DND-41 (cell line): Measurements from ENCODE around the gene N4BP2L1.
"Not testable (repeated sequence)": the region's sequence is repeated elsewhere in the genome, so short reads cannot be mapped to it uniquely, and the experiment has no call there.

Source experiments
- ATAC-seq: fragments of 200-7000 bp; cut with Tn5 transposase; 3 replicates; pipeline ENCODE4 v1.9.1; 2021; ENCODE audit warnings: low read depth; ENCODE audit not compliant: insufficient read depth
- DNase-seq: peaks from one replicate; pipeline ENCODE4 v3.0.0-alpha.2; 2020
- H2AFZ ChIP-seq: 2 replicates; pipeline ENCODE4 v1.6.0; 2012; ENCODE audit warnings: low read depth, low read length
- H3K27ac ChIP-seq: 2 replicates; pipeline ENCODE4 v1.5.1; 2012; ENCODE audit warnings: low read length, inconsistent platforms
- H3K27me3 ChIP-seq: fragments of 200-600 bp; sonication (generic); 2 replicates; pipeline ENCODE4 v1.6.0; 2012; ENCODE audit warnings: low read length, mild to moderate bottlenecking, inconsistent platforms; ENCODE audit not compliant: insufficient read depth, poor library complexity
- H3K36me3 ChIP-seq: 2 replicates; pipeline ENCODE4 v1.5.1; 2012; ENCODE audit warnings: low read length, inconsistent platforms; ENCODE audit not compliant: insufficient read depth
- H3K4me1 ChIP-seq: 2 replicates; pipeline ENCODE4 v1.5.1; 2012; ENCODE audit warnings: mild to moderate bottlenecking, low read length; ENCODE audit not compliant: insufficient read depth
- H3K4me2 ChIP-seq: 2 replicates; pipeline ENCODE4 v1.6.0; 2012; ENCODE audit warnings: mild to moderate bottlenecking, moderate library complexity, low read length, inconsistent platforms; ENCODE audit not compliant: insufficient read depth
- H3K4me3 ChIP-seq, 2 experiments: fragments of 200-600 bp in 1 of 2; shearing (Covaris generic) in 1 of 2; 2 replicates each; pipeline ENCODE4 v1.5.1; 2012 to 2016; ENCODE audit warnings: inconsistent platforms in 2 of 2, low read length in 2 of 2, mild to moderate bottlenecking in 2 of 2, low read depth in 1 of 2, moderate library complexity in 1 of 2
- H3K79me2 ChIP-seq: 2 replicates; pipeline ENCODE4 v1.6.0; 2012; ENCODE audit warnings: low read length, inconsistent platforms; ENCODE audit not compliant: insufficient read depth
- H3K9ac ChIP-seq: 2 replicates; pipeline ENCODE4 v1.6.0; 2012; ENCODE audit warnings: low read depth, mild to moderate bottlenecking, inconsistent platforms, low read length, moderate library complexity
- H3K9me3 ChIP-seq: 2 replicates; pipeline ENCODE4 v1.5.1; 2012; ENCODE audit warnings: low read length, moderate library complexity, mild to moderate bottlenecking, inconsistent platforms; ENCODE audit not compliant: insufficient read depth, severe bottlenecking
- H4K20me1 ChIP-seq: 2 replicates; pipeline ENCODE4 v1.6.0; 2012; ENCODE audit warnings: low read length; ENCODE audit not compliant: insufficient read depth
- EZH2 ChIP-seq: IDR thresholded peaks from 3 replicates; pipeline ENCODE4 v1.6.1; 2012; ENCODE audit warnings: borderline replicate concordance, low read depth, mild to moderate bottlenecking, moderate library complexity, low read length, inconsistent platforms; ENCODE audit not compliant: severe bottlenecking
- TF ChIP-seq, protein P1 (sequence below): IDR thresholded peaks from 2 replicates; pipeline ENCODE4 v1.5.1; 2012; ENCODE audit warnings: borderline replicate concordance, low read length, moderate library complexity, mild to moderate bottlenecking; ENCODE audit not compliant: poor library complexity, severe bottlenecking; ENCODE audit errors: extremely low read depth

Gene N4BP2L1

DNA sequence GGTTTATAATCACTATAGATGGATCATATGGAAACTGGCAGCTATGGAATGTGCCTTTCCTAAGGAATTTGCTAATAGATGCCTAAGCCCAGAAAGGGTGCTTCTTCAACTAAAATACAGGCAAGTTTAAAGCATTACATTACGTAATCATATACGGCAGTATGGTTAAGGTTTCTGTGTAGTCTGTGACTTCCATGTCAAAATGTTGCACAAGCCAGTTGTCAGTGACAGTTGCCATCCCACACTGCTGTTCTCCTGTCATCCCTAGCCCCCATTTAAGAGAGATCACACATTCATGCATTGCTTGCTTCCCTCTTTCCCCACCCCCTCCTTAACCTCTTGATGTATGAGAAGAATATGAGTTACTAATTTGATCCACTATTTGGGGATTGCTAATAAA is 65.4 kb downstream of the N4BP2L1 start:
- no peak overlapping the region for H3K4me2 ChIP-seq
- no peak for TF ChIP-seq EZH2
- TF ChIP-seq, protein P1, sequence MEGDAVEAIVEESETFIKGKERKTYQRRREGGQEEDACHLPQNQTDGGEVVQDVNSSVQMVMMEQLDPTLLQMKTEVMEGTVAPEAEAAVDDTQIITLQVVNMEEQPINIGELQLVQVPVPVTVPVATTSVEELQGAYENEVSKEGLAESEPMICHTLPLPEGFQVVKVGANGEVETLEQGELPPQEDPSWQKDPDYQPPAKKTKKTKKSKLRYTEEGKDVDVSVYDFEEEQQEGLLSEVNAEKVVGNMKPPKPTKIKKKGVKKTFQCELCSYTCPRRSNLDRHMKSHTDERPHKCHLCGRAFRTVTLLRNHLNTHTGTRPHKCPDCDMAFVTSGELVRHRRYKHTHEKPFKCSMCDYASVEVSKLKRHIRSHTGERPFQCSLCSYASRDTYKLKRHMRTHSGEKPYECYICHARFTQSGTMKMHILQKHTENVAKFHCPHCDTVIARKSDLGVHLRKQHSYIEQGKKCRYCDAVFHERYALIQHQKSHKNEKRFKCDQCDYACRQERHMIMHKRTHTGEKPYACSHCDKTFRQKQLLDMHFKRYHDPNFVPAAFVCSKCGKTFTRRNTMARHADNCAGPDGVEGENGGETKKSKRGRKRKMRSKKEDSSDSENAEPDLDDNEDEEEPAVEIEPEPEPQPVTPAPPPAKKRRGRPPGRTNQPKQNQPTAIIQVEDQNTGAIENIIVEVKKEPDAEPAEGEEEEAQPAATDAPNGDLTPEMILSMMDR: no peak
- H3K27ac ChIP-seq: no peak overlapping the region
- no peak overlapping the region for H2AFZ ChIP-seq
- ATAC-seq (no peak), DNase-seq (no peak)
- no peak overlapping the region for H3K4me3 ChIP-seq
- no peaks in the 10 kb centered on the region for H3K27me3 ChIP-seq
- no peaks in the 10 kb centered on the region for H3K79me2 ChIP-seq
- H3K36me3 ChIP-seq: peaks cover 79% of the 10 kb centered on the region
- no peaks in the 10 kb centered on the region for H3K9me3 ChIP-seq
- no peaks in the 10 kb centered on the region; the same call in 1 of the 2 replicates for H4K20me1 ChIP-seq
- H3K4me1 ChIP-seq: no peaks in the 10 kb centered on the region
- no peak overlapping the region for H3K9ac ChIP-seq

- H3K4me1 ChIP-seq, DNase-seq, H3K9ac ChIP-seq, ATAC-seq, H3K4me3 ChIP-seq, H3K27ac ChIP-seq, H3K79me2 ChIP-seq, H4K20me1 ChIP-seq, H3K9me3 ChIP-seq, H3K27me3 ChIP-seq, H2AFZ ChIP-seq, H3K4me2 ChIP-seq: not testable (repeated sequence)
- H3K36me3 ChIP-seq: peaks cover 66% of the 10 kb centered on the region
These were observed 72.0 kb downstream of the N4BP2L1 start for GRCh38 chr13:32355935-32356334.

GRCh38 chr13:32354040-32354439 is 73.9 kb downstream of the N4BP2L1 start:
- Histone ChIP-seq H3K36me3 (peaks cover 68% of the 10 kb centered on the region), H3K79me2 (no peaks in the 10 kb centered on the region), H3K4me1 (no peaks in the 10 kb centered on the region), H3K27me3 (no peaks in the 10 kb centered on the region), H3K9me3 (no peaks in the 10 kb centered on the region), H3K4me2 (no peak overlapping the region), H3K9ac (no peak overlapping the region), H3K27ac (no peak overlapping the region), H4K20me1 (no peaks in the 10 kb centered on the region), H2AFZ (no peak overlapping the region), H3K4me3 (no peak overlapping the region)
- DNase-seq (no peak), ATAC-seq (no peak)
- no peak for TF ChIP-seq EZH2
- TF ChIP-seq, protein P1: no peak

GRCh38 chr13:32350839-32351441 is 77.0 kb downstream of the N4BP2L1 start:
- not testable (repeated sequence) for H3K79me2 ChIP-seq, H4K20me1 ChIP-seq, H3K4me1 ChIP-seq, DNase-seq, H2AFZ ChIP-seq, ATAC-seq, H3K4me2 ChIP-seq, H3K4me3 ChIP-seq, H3K9me3 ChIP-seq, H3K27me3 ChIP-seq, H3K27ac ChIP-seq, H3K9ac ChIP-seq
- H3K36me3 ChIP-seq: peaks cover 74% of the 10 kb centered on the region
